ENCODE data around the gene SGMS2.

Gene SGMS2

GRCh38 chr4:107804956-107805355 is 19.8 kb upstream of the SGMS2 start:
- H3K4me1 ChIP-seq (ENCODE audit: control insufficient read depth, insufficient read depth, low read length, poor library complexity, severe bottlenecking): no peaks in the 10 kb centered on the region
- H3K36me3 ChIP-seq (ENCODE audit: control insufficient read depth, insufficient read depth, low read length): no peaks in the 10 kb centered on the region
- no peaks in the 10 kb centered on the region for H3K9me3 ChIP-seq (ENCODE audit: control insufficient read depth, low read length)
- no peak overlapping the region for H3K27ac ChIP-seq (ENCODE audit: low read depth, low read length, severe bottlenecking)
- no peak overlapping the region for H3K4me3 ChIP-seq (ENCODE audit: extremely low read depth, insufficient read depth, low read length, poor library complexity, severe bottlenecking)
- 86 to 87% methylated on average over 2 to 3 of the region's 3 CpGs for WGBS, 2 experiments (ENCODE audit: insufficient coverage in 2 of 2)

- no peak overlapping the region for H3K4me3 ChIP-seq (ENCODE audit: extremely low read depth, insufficient read depth, low read length, poor library complexity, severe bottlenecking)
- H3K4me1 ChIP-seq (ENCODE audit: control insufficient read depth, insufficient read depth, low read length, poor library complexity, severe bottlenecking): no peaks in the 10 kb centered on the region
- no peaks in the 10 kb centered on the region for H3K36me3 ChIP-seq (ENCODE audit: control insufficient read depth, insufficient read depth, low read length)
- 83 to 100% methylated on average over 1 of the region's 2 CpGs for WGBS, 2 experiments (ENCODE audit: insufficient coverage in 2 of 2)
- no peaks in the 10 kb centered on the region for H3K9me3 ChIP-seq (ENCODE audit: control insufficient read depth, low read length)
- no peak overlapping the region for H3K27ac ChIP-seq (ENCODE audit: low read depth, low read length, severe bottlenecking)
These were observed 18.5 kb upstream of the SGMS2 start for GRCh38 chr4:107806196-107806595.

- no peak overlapping the region for H3K27ac ChIP-seq (ENCODE audit: low read depth, low read length, severe bottlenecking)
- WGBS, 2 experiments (ENCODE audit: insufficient coverage in 2 of 2): 87% methylated on average over 3 of the region's 4 CpGs; no CpG with 5 or more reads in 1 of the 2 experiments
- H3K36me3 ChIP-seq (ENCODE audit: control insufficient read depth, insufficient read depth, low read length): no peaks in the 10 kb centered on the region
- H3K4me1 ChIP-seq (ENCODE audit: control insufficient read depth, insufficient read depth, low read length, poor library complexity, severe bottlenecking): no peaks in the 10 kb centered on the region
- H3K4me3 ChIP-seq (ENCODE audit: extremely low read depth, insufficient read depth, low read length, poor library complexity, severe bottlenecking): no peak overlapping the region
- H3K9me3 ChIP-seq (ENCODE audit: control insufficient read depth, low read length): no peaks in the 10 kb centered on the region
These were observed 16.2 kb upstream of the SGMS2 start for GRCh38 chr4:107808572-107808971.

GRCh38 chr4:107809210-107809609 is 15.5 kb upstream of the SGMS2 start:
- Histone ChIP-seq H3K9me3 (ENCODE audit: control insufficient read depth, low read length) (no peaks in the 10 kb centered on the region), H3K36me3 (ENCODE audit: control insufficient read depth, insufficient read depth, low read length) (no peaks in the 10 kb centered on the region), H3K4me1 (ENCODE audit: control insufficient read depth, insufficient read depth, low read length, poor library complexity, severe bottlenecking) (no peaks in the 10 kb centered on the region), H3K27ac (ENCODE audit: low read depth, low read length, severe bottlenecking) (no peak overlapping the region), H3K4me3 (ENCODE audit: extremely low read depth, insufficient read depth, low read length, poor library complexity, severe bottlenecking) (no peak overlapping the region)
- WGBS, 2 experiments (ENCODE audit: insufficient coverage in 2 of 2): 89 to 94% methylated on average over 2 of the region's 4 CpGs

GRCh38 chr4:107814758-107815157 is 10.0 kb upstream of the SGMS2 start:
- no peak overlapping the region for H3K27ac ChIP-seq (ENCODE audit: low read depth, low read length, severe bottlenecking)
- H3K4me1 ChIP-seq (ENCODE audit: control insufficient read depth, insufficient read depth, low read length, poor library complexity, severe bottlenecking): no peaks in the 10 kb centered on the region
- H3K4me3 ChIP-seq (ENCODE audit: extremely low read depth, insufficient read depth, low read length, poor library complexity, severe bottlenecking): no peak overlapping the region
- WGBS, 2 experiments (ENCODE audit: insufficient coverage in 2 of 2): no CpG with 5 or more reads among the region's 1 CpG
- H3K36me3 ChIP-seq (ENCODE audit: control insufficient read depth, insufficient read depth, low read length): no peaks in the 10 kb centered on the region
- H3K9me3 ChIP-seq (ENCODE audit: control insufficient read depth, low read length): no peaks in the 10 kb centered on the region

GRCh38 chr4:107815158-107815557 is 9.6 kb upstream of the SGMS2 start:
- WGBS, 2 experiments (ENCODE audit: insufficient coverage in 2 of 2): 90 to 91% methylated on average over 1 of the region's 1 CpG
- Histone ChIP-seq H3K4me3 (ENCODE audit: extremely low read depth, insufficient read depth, low read length, poor library complexity, severe bottlenecking) (no peak overlapping the region), H3K36me3 (ENCODE audit: control insufficient read depth, insufficient read depth, low read length) (no peaks in the 10 kb centered on the region), H3K4me1 (ENCODE audit: control insufficient read depth, insufficient read depth, low read length, poor library complexity, severe bottlenecking) (no peaks in the 10 kb centered on the region), H3K9me3 (ENCODE audit: control insufficient read depth, low read length) (no peaks in the 10 kb centered on the region), H3K27ac (ENCODE audit: low read depth, low read length, severe bottlenecking) (no peak overlapping the region)

GRCh38 chr4:107818301-107818910 is 6.3 kb upstream of the SGMS2 start:
- no peaks in the 10 kb centered on the region for H3K36me3 ChIP-seq (ENCODE audit: control insufficient read depth, insufficient read depth, low read length)
- 88 to 89% methylated on average over 2 to 3 of the region's 3 CpGs for WGBS, 2 experiments (ENCODE audit: insufficient coverage in 2 of 2)
- no peaks in the 10 kb centered on the region for H3K4me1 ChIP-seq (ENCODE audit: control insufficient read depth, insufficient read depth, low read length, poor library complexity, severe bottlenecking)
- H3K27ac ChIP-seq (ENCODE audit: low read depth, low read length, severe bottlenecking): no peak overlapping the region
- no peak overlapping the region for H3K4me3 ChIP-seq (ENCODE audit: extremely low read depth, insufficient read depth, low read length, poor library complexity, severe bottlenecking)
- H3K9me3 ChIP-seq (ENCODE audit: control insufficient read depth, low read length): no peaks in the 10 kb centered on the region

GRCh38 chr4:107823870-107824349 is 822 bp upstream of the SGMS2 start:
- Histone ChIP-seq H3K36me3 (ENCODE audit: control insufficient read depth, insufficient read depth, low read length) (no peaks in the 10 kb centered on the region), H3K4me3 (ENCODE audit: extremely low read depth, insufficient read depth, low read length, poor library complexity, severe bottlenecking) (peak overlapping the region; percentile 62), H3K27ac (ENCODE audit: low read depth, low read length, severe bottlenecking) (peak overlapping the region; percentile 82), H3K4me1 (ENCODE audit: control insufficient read depth, insufficient read depth, low read length, poor library complexity, severe bottlenecking) (no peaks in the 10 kb centered on the region), H3K9me3 (ENCODE audit: control insufficient read depth, low read length) (no peaks in the 10 kb centered on the region)
- WGBS, 2 experiments (ENCODE audit: insufficient coverage in 2 of 2): 5 to 16% methylated on average over 5 to 7 of the region's 11 CpGs

GRCh38 chr4:107825072-107825824 is 516 bp downstream of the SGMS2 start:
- Histone ChIP-seq H3K4me3 (ENCODE audit: extremely low read depth, insufficient read depth, low read length, poor library complexity, severe bottlenecking) (peak overlapping the region; percentile 62), H3K27ac (ENCODE audit: low read depth, low read length, severe bottlenecking) (peak overlapping the region; percentile 82), H3K36me3 (ENCODE audit: control insufficient read depth, insufficient read depth, low read length) (no peaks in the 10 kb centered on the region), H3K4me1 (ENCODE audit: control insufficient read depth, insufficient read depth, low read length, poor library complexity, severe bottlenecking) (no peaks in the 10 kb centered on the region), H3K9me3 (ENCODE audit: control insufficient read depth, low read length) (no peaks in the 10 kb centered on the region)
- 1 to 12% methylated on average over 3 to 18 of the region's 39 CpGs for WGBS, 2 experiments (ENCODE audit: insufficient coverage in 2 of 2)

GRCh38 chr4:107826421-107826980 is 1.8 kb downstream of the SGMS2 start:
- no peak overlapping the region for H3K27ac ChIP-seq (ENCODE audit: low read depth, low read length, severe bottlenecking)
- no peak overlapping the region for H3K4me3 ChIP-seq (ENCODE audit: extremely low read depth, insufficient read depth, low read length, poor library complexity, severe bottlenecking)
- no peaks in the 10 kb centered on the region for H3K9me3 ChIP-seq (ENCODE audit: control insufficient read depth, low read length)
- no peaks in the 10 kb centered on the region for H3K4me1 ChIP-seq (ENCODE audit: control insufficient read depth, insufficient read depth, low read length, poor library complexity, severe bottlenecking)
- WGBS, 2 experiments (ENCODE audit: insufficient coverage in 2 of 2): 63 to 71% methylated on average over 1 to 2 of the region's 5 CpGs
- H3K36me3 ChIP-seq (ENCODE audit: control insufficient read depth, insufficient read depth, low read length): no peaks in the 10 kb centered on the region
